Esophagus squamous epithelium (tissue), 4 donors: ENCODE results near the gene ACER2.

ENCODE experiments used
- CTCF ChIP-seq, 6 experiments: fragments of 450-650 bp in 4 of 6; fragments of 200-600 bp in 2 of 6; sonication (generic) in 2 of 6; IDR thresholded peaks; one replicate each; pipeline ENCODE4 v1.5.1; 2016 to 2019; ENCODE audit warnings: antibody characterized with exemption in 6 of 6, mild to moderate bottlenecking in 4 of 6, moderate library complexity in 4 of 6
- POLR2A ChIP-seq, 4 donors: fragments of 450-650 bp; IDR thresholded peaks; one replicate each; pipeline ENCODE4 v1.6.1; 2017; ENCODE audit warnings: antibody characterized with exemption in 4 of 4, mild to moderate bottlenecking in 4 of 4, moderate library complexity in 3 of 4

- TF ChIP-seq CTCF (IDR thresholded peaks at IDR 0.05) (no peak), POLR2A (IDR thresholded peaks at IDR 0.05) (no peak)
These were observed 75.9 kb downstream of the ACER2 start for GRCh38 chr9:19484699-19485098.
